HCT116 (cell line): ENCODE measurements around the gene SERINC5. TPM values are rescaled to one million over a fixed set of nuclear protein-coding genes. Genes with fewer than 3 reads are reported as not detected.

Source experiments
- ATAC-seq: fragments of 200-7000 bp; cut with Tn5 transposase; 2 replicates; pipeline ENCODE4 v1.9.1; 2020; ENCODE audit warnings: mild to moderate bottlenecking, moderate library complexity
- BruUV-seq: library from RNA; stranded (reverse); fragments of 400-500 nt; replicated peaks from 2 replicates; lab custom pipeline; 2021; lab: Mats Ljungman, UMichigan
- CTCF ChIA-PET: fragments of 300-600 bp; sonication (Branson Sonifier 250); formaldehyde crosslinking; loops from one replicate; lab custom pipeline; 2021; ENCODE audit warnings: antibody characterized with exemption; lab: Charles Lee
- POLR2A ChIA-PET: fragments of 300-600, 350-600 bp; sonication (Branson Sonifier 250); formaldehyde crosslinking; loops from one replicate; lab custom pipeline; 2021; ENCODE audit warnings: antibody characterized with exemption; lab: Charles Lee
- RAD21 ChIA-PET, 2 experiments: fragments of 300-600 bp; sonication (Branson Sonifier 250); formaldehyde crosslinking; loops; one replicate each; lab custom pipeline; 2023; ENCODE audit warnings: low total read pairs in 2 of 2; ENCODE audit not compliant: uncharacterized antibody in 2 of 2, unreplicated experiment in 2 of 2, low non-redundant PET in 1 of 2; lab: Charles Lee
- DNase-seq: peaks from one replicate; pipeline ENCODE4 v3.0.0-alpha.2; 2010; ENCODE audit warnings: low read depth, low spot score
- H2AFZ ChIP-seq: fragments of 200-600 bp; shearing (Covaris generic), sonication (generic); 2 replicates; pipeline ENCODE4 v1.6.1; 2017; ENCODE audit warnings: low read depth, mixed run types, mixed read lengths, antibody characterized with exemption, low read length; ENCODE audit not compliant: poor library complexity, severe bottlenecking
- H3K27ac ChIP-seq: 2 replicates; pipeline ENCODE4 v1.5.1; 2012; ENCODE audit warnings: low read depth, low read length
- H3K27me3 ChIP-seq: fragments of 200-600 bp; sonication (generic); 2 replicates; pipeline ENCODE4 v1.6.1; 2016; ENCODE audit warnings: mixed run types, low read length, mixed read lengths; ENCODE audit not compliant: insufficient read depth
- H3K36me3 ChIP-seq, 2 experiments: fragments of 200-500 bp in 1 of 2; fragments of 200-600 bp in 1 of 2; sonication (Bioruptor generic) in 1 of 2; sonication (generic) in 1 of 2; 2 replicates each; pipeline versions ENCODE4 v1.5.1 to v1.6.1; 2014 to 2016; ENCODE audit warnings: low read length in 2 of 2, inconsistent platforms in 1 of 2, mixed read lengths in 1 of 2, mixed run types in 1 of 2; ENCODE audit not compliant: insufficient read depth in 2 of 2, control insufficient read depth in 1 of 2
- H3K4me1 ChIP-seq, 2 experiments: fragments of 200-600 bp in 1 of 2; sonication (generic) in 1 of 2; 2 replicates each; pipeline versions ENCODE4 v1.5.1 to v1.6.1; 2012 to 2017; ENCODE audit warnings: low read length in 2 of 2, inconsistent platforms in 1 of 2, mild to moderate bottlenecking in 1 of 2, mixed read lengths in 1 of 2, mixed run types in 1 of 2, moderate library complexity in 1 of 2; ENCODE audit not compliant: insufficient read depth in 2 of 2, control insufficient read depth in 1 of 2
- H3K4me2 ChIP-seq: fragments of 200-600 bp; sonication (generic); 2 replicates; pipeline ENCODE4 v1.6.1; 2017; ENCODE audit warnings: mixed run types, low read length, mixed read lengths
- H3K4me3 ChIP-seq, 2 experiments: fragments of 200-600 bp in 1 of 2; sonication (generic) in 1 of 2; replicated peaks in 1 of 2; 2 replicates each; pipeline ENCODE4 v1.5.1; 2011 to 2016; ENCODE audit warnings: low read length in 2 of 2, control low read depth in 1 of 2, low read depth in 1 of 2, mild to moderate bottlenecking in 1 of 2, mixed read lengths in 1 of 2, mixed run types in 1 of 2
- H3K79me2 ChIP-seq: fragments of 200-600 bp; sonication (generic); 2 replicates; pipeline ENCODE4 v1.6.1; 2017; ENCODE audit warnings: mild to moderate bottlenecking, mixed run types, low read length, moderate library complexity, mixed read lengths; ENCODE audit not compliant: insufficient read depth
- H3K9ac ChIP-seq: fragments of 200-600 bp; sonication (generic); 2 replicates; pipeline ENCODE4 v1.6.1; 2016; ENCODE audit warnings: low read length, mixed read lengths
- H3K9me2 ChIP-seq: fragments of 200-600 bp; sonication (generic), shearing (Covaris generic); 2 replicates; pipeline ENCODE4 v1.6.1; 2017; ENCODE audit warnings: mixed run types, mild to moderate bottlenecking, moderate library complexity; ENCODE audit not compliant: insufficient read depth
- H3K9me3 ChIP-seq, 2 experiments: fragments of 200-500 bp in 1 of 2; fragments of 200-600 bp in 1 of 2; sonication (Bioruptor generic) in 1 of 2; sonication (generic) in 1 of 2; 2 replicates each; pipeline ENCODE4 v1.6.1; 2014 to 2017; ENCODE audit warnings: low read length in 2 of 2, mixed read lengths in 2 of 2, inconsistent platforms in 1 of 2, low read depth in 1 of 2, mild to moderate bottlenecking in 1 of 2, mixed run types in 1 of 2, moderate library complexity in 1 of 2; ENCODE audit not compliant: control insufficient read depth in 1 of 2, insufficient read depth in 1 of 2
- H4K20me1 ChIP-seq: fragments of 200-600 bp; sonication (generic), shearing (Covaris generic); 2 replicates; pipeline ENCODE4 v1.6.1; 2017; ENCODE audit warnings: mixed run types, mild to moderate bottlenecking, moderate library complexity; ENCODE audit not compliant: insufficient read depth
- CBX3 ChIP-seq: IDR thresholded peaks from 2 replicates; pipeline ENCODE4 v1.6.1; 2012; ENCODE audit warnings: low read depth
- CEBPB ChIP-seq: IDR thresholded peaks from 2 replicates; pipeline ENCODE4 v1.6.1; 2012; ENCODE audit warnings: low read depth
- CTCF ChIP-seq, 3 experiments: fragments of 200-600 bp in 1 of 3; sonication (generic) in 1 of 3; IDR thresholded peaks in 2 of 3; conservative IDR thresholded peaks in 1 of 3; 2 replicates each; pipeline ENCODE4 v1.5.1; 2012 to 2017; ENCODE audit warnings: low read depth in 2 of 3, low read length in 2 of 3, antibody characterized with exemption in 1 of 3, borderline replicate concordance in 1 of 3, control low read depth in 1 of 3, mild to moderate bottlenecking in 1 of 3, mixed read lengths in 1 of 3, mixed run types in 1 of 3, moderate library complexity in 1 of 3; ENCODE audit not compliant: insufficient read depth in 1 of 3
- EGR1 ChIP-seq: IDR thresholded peaks from 2 replicates; pipeline ENCODE4 v1.6.1; 2012; ENCODE audit warnings: low read depth
- EZH2 ChIP-seq: fragments of 200-600 bp; sonication (generic); IDR thresholded peaks from 2 replicates; pipeline ENCODE4 v1.6.1; 2017; ENCODE audit warnings: antibody characterized with exemption, mixed run types
- EZH2phosphoT487 ChIP-seq: fragments of 200-600 bp; IDR thresholded peaks from 2 replicates; pipeline ENCODE4 v1.6.1; 2018; ENCODE audit warnings: antibody characterized with exemption, borderline replicate concordance
- FOSL1 ChIP-seq: IDR thresholded peaks from 2 replicates; pipeline ENCODE4 v1.6.1; 2012; ENCODE audit warnings: low read depth
- JUND ChIP-seq: IDR thresholded peaks from 2 replicates; pipeline ENCODE4 v1.6.1; 2012
- POLR2A ChIP-seq: IDR thresholded peaks from 2 replicates; pipeline ENCODE4 v1.7.0; 2011; ENCODE audit warnings: borderline replicate concordance; ENCODE audit not compliant: insufficient read depth, insufficient read length; ENCODE audit errors: extremely low read depth
- POLR2AphosphoS5 ChIP-seq: IDR thresholded peaks from 2 replicates; pipeline ENCODE4 v1.6.1; 2011; ENCODE audit warnings: mild to moderate bottlenecking, low read depth, low read length, moderate library complexity
- RAD21 ChIP-seq: IDR thresholded peaks from 2 replicates; pipeline ENCODE4 v1.6.1; 2012; ENCODE audit warnings: low read depth, mild to moderate bottlenecking
- SIN3A ChIP-seq: IDR thresholded peaks from 2 replicates; pipeline ENCODE4 v1.6.1; 2012; ENCODE audit warnings: low read depth
- SRF ChIP-seq: IDR thresholded peaks from 2 replicates; pipeline ENCODE4 v1.6.1; 2012; ENCODE audit warnings: low read depth
- TCF7L2 ChIP-seq: IDR thresholded peaks from 2 replicates; pipeline ENCODE4 v1.7.0; 2011; ENCODE audit warnings: borderline replicate concordance, inconsistent platforms; ENCODE audit not compliant: insufficient read depth, insufficient read length; ENCODE audit errors: extremely low read depth
- YY1 ChIP-seq: IDR thresholded peaks from 2 replicates; pipeline ENCODE4 v1.6.1; 2011; ENCODE audit warnings: low read length, low read depth, moderate library complexity, mild to moderate bottlenecking; ENCODE audit not compliant: insufficient replicate concordance; ENCODE audit errors: extremely low read depth
- ZFX ChIP-seq: fragments of 450-650 bp; IDR thresholded peaks from 2 replicates; pipeline ENCODE4 v1.6.1; 2017
- ZNF274 ChIP-seq: fragments of 200-500 bp; sonication (Bioruptor generic); IDR thresholded peaks from 2 replicates; pipeline ENCODE4 v1.6.1; 2014; ENCODE audit warnings: mild to moderate bottlenecking, low read depth, low read length, inconsistent platforms
- intact Hi-C: fragments of 100-400 bp; cut with micrococcal nuclease; formaldehyde crosslinking; loops from 2 replicates; pipeline ENCODE4 v1.10.0; 2022
- total RNA-seq: library from RNA; stranded (reverse); gene quantifications from one replicate; pipeline ENCODE4 v1.2.1, GENCODE V29; 2021; ENCODE audit not compliant: unreplicated experiment
- TF ChIP-seq, protein P1 (sequence below): IDR thresholded peaks from 2 replicates; pipeline ENCODE4 v1.6.1; 2012
- TF ChIP-seq, protein P2 (sequence below): IDR thresholded peaks from 2 replicates; pipeline ENCODE4 v1.6.1; 2012

Gene SERINC5
- total RNA-seq, 1 experiment from 2014 or later = 39.3 TPM

DNA sequence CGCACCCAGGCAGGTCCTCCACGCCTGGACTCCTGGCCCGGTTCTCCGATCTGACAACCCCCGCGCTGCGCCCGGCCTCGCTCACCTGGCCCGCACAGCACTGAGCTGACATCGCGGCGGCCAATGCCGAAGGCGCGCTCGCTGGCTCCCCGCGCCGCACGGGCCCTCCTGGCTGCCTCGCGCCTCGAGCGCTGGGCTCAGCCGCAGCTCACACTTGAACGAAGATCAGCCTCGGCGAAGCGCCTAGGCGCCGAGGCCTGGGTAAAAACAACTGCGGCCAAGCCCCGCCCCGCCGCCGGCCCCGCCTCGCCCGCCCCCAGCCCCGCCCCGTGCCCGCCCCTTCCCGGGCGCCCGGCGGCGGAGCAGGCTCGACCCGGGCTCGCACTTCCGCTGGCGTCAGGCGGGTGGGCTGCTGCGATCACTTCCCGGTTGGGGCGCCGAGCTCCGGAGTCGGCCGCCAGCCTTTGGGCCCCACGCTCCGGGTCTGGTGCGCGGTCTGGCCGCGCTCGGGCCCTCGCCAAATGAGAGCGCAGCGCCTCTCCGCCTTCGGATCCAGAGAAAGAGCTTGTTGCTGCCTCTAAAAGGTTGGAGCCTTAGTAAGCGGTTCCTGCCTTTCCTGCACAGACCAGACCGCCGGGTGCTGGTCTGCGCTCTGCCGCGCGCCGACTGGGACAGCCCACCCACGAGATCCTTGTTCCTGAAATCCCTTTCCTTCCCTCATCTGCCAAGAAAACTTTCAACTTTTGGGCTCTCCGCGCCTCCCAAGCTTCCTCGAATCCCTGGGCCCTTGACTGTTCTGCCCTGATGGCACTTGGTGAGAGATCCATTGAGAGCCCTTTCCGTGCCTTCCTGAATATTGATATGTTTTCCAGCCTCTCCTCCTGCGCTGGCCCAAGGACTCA is at the start of gene SERINC5 (continued):
- no peak for TF ChIP-seq CTCF (IDR thresholded peaks at IDR 0.05 in 2 of 3, conservative IDR thresholded peaks at IDR 0.05 in 1 of 3; ENCODE audit: borderline replicate concordance in 1 of 3, insufficient read depth in 1 of 3, low read depth in 2 of 3, low read length in 2 of 3)
- TF ChIP-seq POLR2AphosphoS5 = peak; percentile 99
- TF ChIP-seq EGR1 = no peak
- no peak for TF ChIP-seq ZNF274
- TF ChIP-seq, protein P1, sequence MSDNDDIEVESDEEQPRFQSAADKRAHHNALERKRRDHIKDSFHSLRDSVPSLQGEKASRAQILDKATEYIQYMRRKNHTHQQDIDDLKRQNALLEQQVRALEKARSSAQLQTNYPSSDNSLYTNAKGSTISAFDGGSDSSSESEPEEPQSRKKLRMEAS = peak; percentile 90
- TF ChIP-seq JUND = no peak
- TF ChIP-seq SIN3A = peak; percentile 84; the same call in 1 of the 2 replicates
- TF ChIP-seq POLR2A = peak; percentile 60
- TF ChIP-seq, all 23 proteins: peak for 8

DNA sequence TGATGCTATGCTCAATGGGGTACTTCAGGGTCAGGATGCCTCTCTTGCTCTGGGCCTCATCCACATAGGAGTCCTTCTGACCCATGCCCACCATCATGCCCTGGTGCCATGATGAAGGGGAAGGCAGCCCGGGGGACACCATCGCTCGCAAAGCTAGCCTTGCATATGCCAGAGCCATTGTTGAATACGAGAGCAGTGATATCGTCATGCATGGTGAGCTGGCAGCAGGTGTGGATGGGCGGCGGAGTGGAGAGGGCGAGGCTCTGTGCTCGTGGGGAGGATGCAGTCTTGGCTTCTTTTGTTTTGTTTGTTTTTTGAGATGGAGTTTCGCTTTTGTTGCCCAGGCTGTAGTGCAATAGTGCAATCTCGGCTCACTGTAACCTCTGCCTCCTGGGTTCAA is 46.8 kb upstream of the SERINC5 start:
- Histone ChIP-seq H3K9ac (no peak overlapping the region), H2AFZ (no peak overlapping the region), H3K4me1 (no peaks in the 10 kb centered on the region), H3K36me3 (no peaks in the 10 kb centered on the region), H3K9me3 (no peaks in the 10 kb centered on the region), H3K9me2 (no peaks in the 10 kb centered on the region), H3K27me3 (no peaks in the 10 kb centered on the region), H3K4me3 (no peak overlapping the region), H3K4me2 (no peak overlapping the region), H4K20me1 (no peaks in the 10 kb centered on the region), H3K27ac (no peak overlapping the region), H3K79me2 (no peaks in the 10 kb centered on the region)
- DNase-seq = no peak
- POLR2A ChIA-PET = no interaction called here
- intact Hi-C loops = no loop called here
- no TSS peak for BruUV-seq
- no peak for ATAC-seq
- RAD21 ChIA-PET = no interaction called here
- CTCF ChIA-PET = no interaction called here
- TF ChIP-seq SRF (no peak), CTCF (IDR thresholded peaks at IDR 0.05 in 2 of 3, conservative IDR thresholded peaks at IDR 0.05 in 1 of 3; ENCODE audit: borderline replicate concordance in 1 of 3, insufficient read depth in 1 of 3, low read depth in 2 of 3, low read length in 2 of 3) (no peak), RAD21 (no peak), CEBPB (no peak), EZH2phosphoT487 (no peak), FOSL1 (no peak), ZNF274 (no peak), JUND (no peak), TCF7L2 (no peak), SIN3A (no peak), ZFX (no peak), EGR1 (no peak), EZH2 (no peak), YY1 (no peak), CBX3 (no peak)
- TF ChIP-seq, protein P2, sequence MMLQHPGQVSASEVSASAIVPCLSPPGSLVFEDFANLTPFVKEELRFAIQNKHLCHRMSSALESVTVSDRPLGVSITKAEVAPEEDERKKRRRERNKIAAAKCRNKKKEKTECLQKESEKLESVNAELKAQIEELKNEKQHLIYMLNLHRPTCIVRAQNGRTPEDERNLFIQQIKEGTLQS = no peak
